Measurements from ENCODE around the gene ANKRD18A.
"Not testable (repeated sequence)": the region's sequence is repeated elsewhere in the genome, so short reads cannot be mapped to it uniquely, and the experiment has no call there.

ANKRD18A gene

GRCh38 chr9:38629511-38629910 is 9.1 kb upstream of the ANKRD18A start:
- no peak for DNase-seq
- H3K27ac ChIP-seq (ENCODE audit: insufficient read depth, low read length, poor library complexity, severe bottlenecking) = no peak overlapping the region
- no peaks in the 10 kb centered on the region for H3K27me3 ChIP-seq (replicated peaks; ENCODE audit: control insufficient read depth, insufficient read depth, low read length, poor library complexity, severe bottlenecking)
- H3K4me1 ChIP-seq (ENCODE audit: control insufficient read depth, insufficient read depth, low read length, poor library complexity, severe bottlenecking) = no peaks in the 10 kb centered on the region
- H3K4me3 ChIP-seq (ENCODE audit: insufficient read depth, low read depth, low read length, poor library complexity, severe bottlenecking) = no peak overlapping the region
- H3K9me3 ChIP-seq (ENCODE audit: control insufficient read depth, low read length) = no peaks in the 10 kb centered on the region
- H3K36me3 ChIP-seq (ENCODE audit: control insufficient read depth, insufficient read depth, low read length) = no peaks in the 10 kb centered on the region

DNA sequence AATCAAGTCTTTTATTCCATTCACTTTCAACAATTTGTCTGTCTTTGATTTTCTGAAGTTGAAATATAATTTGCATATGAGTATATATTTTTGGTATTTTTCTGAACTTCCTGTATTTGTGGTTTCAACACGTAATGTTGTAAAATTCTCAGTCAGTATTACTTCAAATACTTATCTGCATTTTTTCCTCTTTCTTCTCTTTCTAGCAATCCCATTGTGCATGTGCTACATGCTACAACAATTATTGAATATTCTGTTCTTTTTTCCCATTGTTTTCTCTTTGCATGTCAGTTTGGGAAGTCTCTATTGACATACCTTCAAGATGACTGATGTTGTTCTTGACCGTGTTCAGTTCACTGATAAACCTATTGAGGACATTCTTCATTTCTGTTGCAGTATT is 5.6 kb upstream of the ANKRD18A start:
- no peaks in the 10 kb centered on the region for H3K9me3 ChIP-seq (ENCODE audit: control insufficient read depth, low read length)
- no peaks in the 10 kb centered on the region for H3K36me3 ChIP-seq (ENCODE audit: control insufficient read depth, insufficient read depth, low read length)
- no peak overlapping the region for H3K27ac ChIP-seq (ENCODE audit: insufficient read depth, low read length, poor library complexity, severe bottlenecking)
- no peaks in the 10 kb centered on the region for H3K27me3 ChIP-seq (replicated peaks; ENCODE audit: control insufficient read depth, insufficient read depth, low read length, poor library complexity, severe bottlenecking)
- H3K4me3 ChIP-seq (ENCODE audit: insufficient read depth, low read depth, low read length, poor library complexity, severe bottlenecking) = no peak overlapping the region
- no peak for DNase-seq
- H3K4me1 ChIP-seq (ENCODE audit: control insufficient read depth, insufficient read depth, low read length, poor library complexity, severe bottlenecking) = peaks cover 6% of the 10 kb centered on the region

GRCh38 chr9:38622951-38623350 is 2.6 kb upstream of the ANKRD18A start:
- no peaks in the 10 kb centered on the region for H3K27me3 ChIP-seq (replicated peaks; ENCODE audit: control insufficient read depth, insufficient read depth, low read length, poor library complexity, severe bottlenecking)
- H3K27ac ChIP-seq (ENCODE audit: insufficient read depth, low read length, poor library complexity, severe bottlenecking) = no peak overlapping the region
- no peak for DNase-seq
- H3K9me3 ChIP-seq (ENCODE audit: control insufficient read depth, low read length) = no peaks in the 10 kb centered on the region
- H3K36me3 ChIP-seq (ENCODE audit: control insufficient read depth, insufficient read depth, low read length) = no peaks in the 10 kb centered on the region
- H3K4me1 ChIP-seq (ENCODE audit: control insufficient read depth, insufficient read depth, low read length, poor library complexity, severe bottlenecking) = peaks cover 10% of the 10 kb centered on the region
- H3K4me3 ChIP-seq (ENCODE audit: insufficient read depth, low read depth, low read length, poor library complexity, severe bottlenecking) = no peak overlapping the region

- DNase-seq = no peak
- Histone ChIP-seq H3K27ac (ENCODE audit: insufficient read depth, low read length, poor library complexity, severe bottlenecking) (peak overlapping the region; percentile 66), H3K27me3 (replicated peaks; ENCODE audit: control insufficient read depth, insufficient read depth, low read length, poor library complexity, severe bottlenecking) (no peaks in the 10 kb centered on the region), H3K36me3 (ENCODE audit: control insufficient read depth, insufficient read depth, low read length) (no peaks in the 10 kb centered on the region), H3K9me3 (ENCODE audit: control insufficient read depth, low read length) (no peaks in the 10 kb centered on the region), H3K4me3 (ENCODE audit: insufficient read depth, low read depth, low read length, poor library complexity, severe bottlenecking) (peak overlapping the region; percentile 89), H3K4me1 (ENCODE audit: control insufficient read depth, insufficient read depth, low read length, poor library complexity, severe bottlenecking) (peaks cover 10% of the 10 kb centered on the region)
These were observed 1.9 kb upstream of the ANKRD18A start for GRCh38 chr9:38622288-38622674.

DNA sequence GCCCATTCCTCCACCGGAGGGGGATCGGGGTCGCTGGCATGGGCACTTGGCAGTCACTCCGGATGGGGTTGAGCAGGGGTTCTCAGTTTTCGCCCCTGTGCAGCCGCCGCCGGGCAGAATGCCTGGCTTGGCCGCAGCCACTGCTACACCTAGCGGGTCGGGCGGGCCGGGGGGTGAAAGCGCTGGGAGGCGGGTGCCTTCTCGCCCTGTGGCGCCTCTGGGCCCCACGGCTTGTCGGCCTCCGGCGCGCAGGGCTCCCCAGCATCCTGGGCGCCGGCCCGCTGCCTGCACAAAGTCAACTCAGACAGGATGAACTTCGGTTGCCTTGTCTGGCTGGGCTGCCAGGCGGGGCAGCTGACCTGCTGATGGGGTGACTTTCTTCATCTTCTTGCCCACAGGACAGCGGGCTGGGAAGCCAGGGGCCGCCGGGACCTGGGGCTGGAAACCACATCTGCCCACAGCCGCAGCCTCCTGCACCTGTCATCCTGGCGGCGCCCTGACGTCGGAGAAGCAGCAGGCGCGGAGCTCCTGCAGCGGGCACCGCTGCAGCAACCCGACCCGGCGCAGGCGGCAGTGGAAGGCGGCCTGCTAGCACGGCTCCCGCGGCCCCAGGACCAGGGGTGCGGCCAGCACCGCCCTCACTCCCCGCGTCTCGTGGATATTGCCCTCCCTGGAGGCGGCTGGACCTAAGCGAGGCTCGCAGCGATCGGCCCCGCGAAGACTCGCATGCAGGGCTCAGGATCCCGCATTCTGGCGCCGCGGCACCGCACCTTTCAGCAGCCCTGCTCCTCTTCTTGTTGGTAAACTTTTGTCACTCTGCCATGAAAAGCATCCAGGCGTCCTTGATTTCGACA is 1.3 kb upstream of the ANKRD18A start:
- DNase-seq = peak; percentile 12 to 37 (median 13)
- H3K4me1 ChIP-seq (ENCODE audit: control insufficient read depth, insufficient read depth, low read length, poor library complexity, severe bottlenecking) = peaks cover 10% of the 10 kb centered on the region
- no peaks in the 10 kb centered on the region for H3K9me3 ChIP-seq (ENCODE audit: control insufficient read depth, low read length)
- peak overlapping the region; percentile 89 for H3K4me3 ChIP-seq (ENCODE audit: insufficient read depth, low read depth, low read length, poor library complexity, severe bottlenecking)
- H3K27me3 ChIP-seq (replicated peaks; ENCODE audit: control insufficient read depth, insufficient read depth, low read length, poor library complexity, severe bottlenecking) = no peaks in the 10 kb centered on the region
- no peaks in the 10 kb centered on the region for H3K36me3 ChIP-seq (ENCODE audit: control insufficient read depth, insufficient read depth, low read length)
- peak overlapping the region; percentile 66 for H3K27ac ChIP-seq (ENCODE audit: insufficient read depth, low read length, poor library complexity, severe bottlenecking)

- Histone ChIP-seq H3K36me3 (ENCODE audit: control insufficient read depth, insufficient read depth, low read length) (no peaks in the 10 kb centered on the region), H3K4me3 (ENCODE audit: insufficient read depth, low read depth, low read length, poor library complexity, severe bottlenecking) (peak overlapping the region; percentile 89), H3K27me3 (replicated peaks; ENCODE audit: control insufficient read depth, insufficient read depth, low read length, poor library complexity, severe bottlenecking) (no peaks in the 10 kb centered on the region), H3K27ac (ENCODE audit: insufficient read depth, low read length, poor library complexity, severe bottlenecking) (no peak overlapping the region), H3K4me1 (ENCODE audit: control insufficient read depth, insufficient read depth, low read length, poor library complexity, severe bottlenecking) (peaks cover 10% of the 10 kb centered on the region), H3K9me3 (ENCODE audit: control insufficient read depth, low read length) (no peaks in the 10 kb centered on the region)
- peak in 1 of 3 donors; percentile 2 for DNase-seq
These were observed 594 bp downstream of the ANKRD18A start for GRCh38 chr9:38619556-38620447.

DNA sequence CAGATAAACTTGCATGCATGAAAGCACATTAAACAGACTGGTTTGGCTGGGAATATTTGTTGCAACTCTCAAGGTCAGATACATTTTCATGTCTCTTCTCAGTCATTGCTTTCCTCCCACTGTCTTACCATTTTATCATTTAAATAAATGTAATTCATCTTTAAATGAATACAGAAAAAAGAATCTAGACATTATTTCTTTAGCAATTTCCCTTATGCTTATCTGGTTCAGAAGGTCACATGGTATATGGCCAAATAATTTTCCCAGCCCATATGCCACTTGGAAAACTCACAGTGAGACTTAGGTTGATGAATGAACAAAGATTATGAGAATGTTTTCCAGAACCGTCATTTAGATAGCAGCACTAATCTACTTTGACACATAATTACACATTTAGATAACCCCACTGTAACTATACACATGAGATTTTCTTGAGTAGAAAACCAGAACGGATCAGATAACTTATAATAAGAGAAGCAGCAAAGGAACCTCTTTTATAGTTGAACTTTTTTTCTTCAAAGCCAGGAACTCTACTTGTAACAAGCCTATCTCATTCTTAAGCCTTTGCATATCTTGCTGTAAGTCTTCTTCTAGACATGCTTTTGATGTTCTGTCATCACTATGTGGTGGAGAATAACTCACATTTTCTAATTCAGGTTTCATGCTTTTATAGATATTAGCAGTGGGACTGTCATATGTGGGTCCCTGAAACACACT is 22.2 kb downstream of the ANKRD18A start:
- H3K9me3 ChIP-seq (ENCODE audit: control insufficient read depth, low read length); H3K36me3 ChIP-seq (ENCODE audit: control insufficient read depth, insufficient read depth, low read length); H3K4me1 ChIP-seq (ENCODE audit: control insufficient read depth, insufficient read depth, low read length, poor library complexity, severe bottlenecking); H3K27ac ChIP-seq (ENCODE audit: insufficient read depth, low read length, poor library complexity, severe bottlenecking); H3K27me3 ChIP-seq (replicated peaks; ENCODE audit: control insufficient read depth, insufficient read depth, low read length, poor library complexity, severe bottlenecking); H3K4me3 ChIP-seq (ENCODE audit: insufficient read depth, low read depth, low read length, poor library complexity, severe bottlenecking); DNase-seq: not testable (repeated sequence)

DNA sequence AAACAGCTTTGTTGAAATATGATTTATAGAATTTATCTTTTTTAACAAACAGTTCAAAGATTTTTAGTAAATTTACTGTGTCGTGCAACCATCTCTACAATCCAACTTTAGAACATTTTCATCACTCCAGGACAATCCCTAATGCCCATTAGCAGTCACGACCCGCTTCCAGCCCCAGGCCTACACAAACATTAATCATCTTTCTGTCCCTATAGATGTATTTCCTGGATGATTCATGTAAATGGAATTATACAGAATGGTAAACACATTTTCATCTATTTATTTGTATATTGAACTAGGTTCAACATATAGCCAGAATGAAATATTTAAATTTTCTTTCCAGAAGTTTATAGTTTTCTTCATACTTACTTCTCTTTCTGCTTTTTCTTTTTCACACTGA is 25.3 kb downstream of the ANKRD18A start:
- not testable (repeated sequence) for H3K4me3 ChIP-seq (ENCODE audit: insufficient read depth, low read depth, low read length, poor library complexity, severe bottlenecking); H3K36me3 ChIP-seq (ENCODE audit: control insufficient read depth, insufficient read depth, low read length); H3K9me3 ChIP-seq (ENCODE audit: control insufficient read depth, low read length); H3K27ac ChIP-seq (ENCODE audit: insufficient read depth, low read length, poor library complexity, severe bottlenecking); H3K27me3 ChIP-seq (replicated peaks; ENCODE audit: control insufficient read depth, insufficient read depth, low read length, poor library complexity, severe bottlenecking); H3K4me1 ChIP-seq (ENCODE audit: control insufficient read depth, insufficient read depth, low read length, poor library complexity, severe bottlenecking); DNase-seq

- H3K27ac ChIP-seq (ENCODE audit: insufficient read depth, low read length, poor library complexity, severe bottlenecking); H3K9me3 ChIP-seq (ENCODE audit: control insufficient read depth, low read length); H3K36me3 ChIP-seq (ENCODE audit: control insufficient read depth, insufficient read depth, low read length); DNase-seq; H3K4me1 ChIP-seq (ENCODE audit: control insufficient read depth, insufficient read depth, low read length, poor library complexity, severe bottlenecking); H3K4me3 ChIP-seq (ENCODE audit: insufficient read depth, low read depth, low read length, poor library complexity, severe bottlenecking); H3K27me3 ChIP-seq (replicated peaks; ENCODE audit: control insufficient read depth, insufficient read depth, low read length, poor library complexity, severe bottlenecking): not testable (repeated sequence)
These were observed 28.9 kb downstream of the ANKRD18A start for GRCh38 chr9:38591346-38592063.
